GM11168 (cell line): ENCODE results near the gene EGFL6.

Source experiments
- in situ Hi-C: fragments of 300-500 bp; cut with MboI; formaldehyde crosslinking; loops from one replicate; pipeline ENCODE4 v1.12.0; 2022; ENCODE audit warnings: low sequenced_read_pairs; ENCODE audit not compliant: unreplicated experiment

The EGFL6 gene

GRCh38 chrX:13648336-13648735 lies 78.9 kb downstream of the EGFL6 start:
- in situ Hi-C loops, result loop anchor here (5.0 to 25.0 kb wide), 2 partner anchors 141 to 736 kb away; partner anchors contain the start of gene TLR8

GRCh38 chrX:13649838-13650237 lies 80.4 kb downstream of the EGFL6 start:
- in situ Hi-C loops, result loop anchor here (5.0 to 25.0 kb wide), 2 partner anchors 143 to 738 kb away; partner anchors contain the start of gene TLR8

- in situ Hi-C loops, result no loop called here
Observed at GRCh38 chrX:13650318-13650717, 80.9 kb downstream of the EGFL6 start.

GRCh38 chrX:13651150-13651549 lies 81.7 kb downstream of the EGFL6 start:
- in situ Hi-C loops, result no loop called here

DNA sequence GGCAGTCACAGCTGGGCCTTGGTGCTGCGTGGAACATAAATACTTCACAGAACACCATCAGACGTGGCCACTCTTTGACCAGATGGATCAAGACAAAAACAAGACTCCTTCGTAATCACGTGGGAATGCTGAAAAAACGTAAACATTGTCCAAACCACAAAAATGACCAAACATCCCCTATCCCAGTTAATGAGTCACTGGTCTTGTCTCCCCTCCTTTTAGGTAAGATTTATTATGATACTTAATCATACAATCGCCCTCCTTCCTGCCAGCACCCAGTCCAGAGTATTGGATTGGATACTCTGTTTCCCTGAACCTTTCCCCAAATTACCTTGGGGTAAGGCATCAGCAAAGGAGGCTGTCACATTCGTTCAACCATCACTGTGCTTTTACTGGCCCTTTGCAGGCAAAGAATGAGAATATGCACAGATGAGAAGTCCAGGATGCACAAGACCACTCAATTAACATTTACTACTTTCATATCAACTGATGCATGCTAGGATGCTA lies 82.9 kb downstream of the EGFL6 start:
- in situ Hi-C loops, result no loop called here

GRCh38 chrX:13652850-13653693 lies 83.7 kb downstream of the EGFL6 start, which contains the start of gene TCEANC:
Gene TCEANC, plus strand, starts transcription at chrX:13653141. Its CDS starts 9,368 bp downstream, at chrX:13662509.
- in situ Hi-C loops, result no loop called here

- in situ Hi-C loops, result no loop called here
Observed at GRCh38 chrX:13654116-13654515, 84.7 kb downstream of the EGFL6 start.

- in situ Hi-C loops, result loop anchor here (5.0 kb wide), 1 partner anchor 92 kb away; no protein-coding TSS in a partner anchor
Observed at GRCh38 chrX:13655674-13656073, 86.3 kb downstream of the EGFL6 start.

- in situ Hi-C loops, result loop anchor here (5.0 kb wide), 1 partner anchor 89 kb away; no protein-coding TSS in a partner anchor
Observed at GRCh38 chrX:13658602-13659001, 89.2 kb downstream of the EGFL6 start.

- in situ Hi-C loops, result loop anchor here (5.0 kb wide), 1 partner anchor 88 kb away; no protein-coding TSS in a partner anchor
Observed at GRCh38 chrX:13659063-13659462, 89.7 kb downstream of the EGFL6 start.

DNA sequence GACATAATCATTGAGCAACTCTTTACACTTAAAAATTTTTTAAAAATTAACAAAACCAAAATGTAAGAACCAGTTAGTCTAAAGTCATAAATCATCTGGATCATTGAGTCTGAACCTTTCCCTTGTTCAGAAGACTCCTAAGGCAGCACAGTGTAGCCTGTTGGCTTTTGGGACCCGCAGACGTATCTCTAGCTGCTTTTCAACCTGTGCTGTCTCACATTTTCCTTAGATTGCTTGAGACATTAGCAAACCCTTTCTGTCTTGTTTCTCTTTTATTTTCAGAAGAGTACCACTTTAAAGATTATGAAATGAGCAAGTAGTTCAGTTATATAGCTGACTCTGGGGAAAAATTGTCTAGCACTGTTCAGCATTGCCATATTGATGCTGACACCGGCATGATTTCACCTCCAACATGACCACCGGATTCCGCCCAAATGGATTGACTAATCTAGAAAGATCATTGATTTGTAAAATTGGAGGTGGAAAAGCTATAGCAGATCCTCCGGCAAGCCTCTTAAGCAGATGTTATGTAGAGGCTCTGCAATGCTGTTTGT lies 92.4 kb downstream of the EGFL6 start:
- in situ Hi-C loops, result loop anchor here (10.0 kb wide), 1 partner anchor 373 kb away; no protein-coding TSS in a partner anchor

DNA sequence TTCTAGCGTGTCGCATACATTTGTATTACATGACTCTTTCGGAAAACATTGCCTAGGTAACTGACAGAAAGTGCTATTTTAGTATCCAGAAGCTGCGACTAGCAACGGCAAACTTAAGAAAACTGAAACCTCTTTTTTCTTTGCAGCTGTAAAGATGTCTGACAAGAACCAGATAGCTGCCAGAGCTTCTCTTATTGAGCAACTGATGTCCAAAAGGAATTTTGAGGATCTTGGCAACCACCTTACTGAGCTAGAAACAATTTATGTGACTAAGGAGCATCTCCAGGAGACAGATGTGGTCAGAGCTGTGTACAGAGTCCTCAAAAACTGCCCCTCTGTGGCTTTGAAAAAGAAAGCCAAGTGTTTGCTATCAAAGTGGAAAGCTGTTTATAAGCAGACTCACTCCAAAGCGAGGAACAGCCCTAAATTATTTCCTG lies 93.0 kb downstream of the EGFL6 start:
- in situ Hi-C loops, result loop anchor here (10.0 kb wide), 1 partner anchor 372 kb away; no protein-coding TSS in a partner anchor

- in situ Hi-C loops, result loop anchor here (10.0 kb wide), 1 partner anchor 371 kb away; no protein-coding TSS in a partner anchor
Observed at GRCh38 chrX:13664020-13664419, 94.6 kb downstream of the EGFL6 start.

DNA sequence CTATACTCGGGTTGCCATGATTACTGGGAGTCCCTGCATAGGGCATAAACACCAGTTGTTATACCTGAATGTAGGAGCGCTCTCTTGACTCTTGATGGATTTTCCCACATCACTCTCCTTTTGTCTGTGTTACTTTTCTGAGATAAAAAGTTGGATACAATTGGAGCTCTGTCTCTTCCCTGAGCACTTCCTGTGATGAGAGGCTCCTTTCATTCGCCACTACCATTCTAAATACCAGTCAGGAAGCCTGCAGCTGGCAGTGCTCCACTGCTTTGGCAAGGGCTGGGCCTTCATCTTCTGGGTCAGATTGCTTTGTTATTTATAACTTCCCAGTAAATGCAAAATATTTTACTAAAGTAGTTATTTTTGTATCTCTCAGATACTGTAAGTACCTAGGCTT lies 97.4 kb downstream of the EGFL6 start:
- in situ Hi-C loops, result loop anchor here (10.0 kb wide), 1 partner anchor 368 kb away; no protein-coding TSS in a partner anchor

DNA sequence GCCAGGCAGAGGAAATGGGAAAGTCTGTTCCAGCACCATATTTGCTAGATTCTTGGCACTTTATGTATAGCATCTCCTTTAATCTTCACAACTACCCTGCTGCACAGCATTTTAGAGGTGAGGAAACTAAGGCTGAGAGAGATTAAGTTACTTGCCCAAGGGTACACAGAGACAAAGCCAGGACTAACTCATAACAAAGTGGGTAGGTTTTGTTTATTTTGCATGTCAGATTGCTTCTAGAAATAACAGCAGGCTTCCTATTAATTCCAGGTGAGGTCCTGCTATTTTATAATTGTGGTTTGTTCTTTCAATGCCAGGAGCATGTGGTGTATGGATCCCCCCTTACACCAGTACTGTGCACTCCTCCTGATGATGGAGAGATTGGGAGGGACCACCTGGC lies 98.5 kb downstream of the EGFL6 start:
- in situ Hi-C loops, result loop anchor here (10.0 kb wide), 1 partner anchor 367 kb away; no protein-coding TSS in a partner anchor

DNA sequence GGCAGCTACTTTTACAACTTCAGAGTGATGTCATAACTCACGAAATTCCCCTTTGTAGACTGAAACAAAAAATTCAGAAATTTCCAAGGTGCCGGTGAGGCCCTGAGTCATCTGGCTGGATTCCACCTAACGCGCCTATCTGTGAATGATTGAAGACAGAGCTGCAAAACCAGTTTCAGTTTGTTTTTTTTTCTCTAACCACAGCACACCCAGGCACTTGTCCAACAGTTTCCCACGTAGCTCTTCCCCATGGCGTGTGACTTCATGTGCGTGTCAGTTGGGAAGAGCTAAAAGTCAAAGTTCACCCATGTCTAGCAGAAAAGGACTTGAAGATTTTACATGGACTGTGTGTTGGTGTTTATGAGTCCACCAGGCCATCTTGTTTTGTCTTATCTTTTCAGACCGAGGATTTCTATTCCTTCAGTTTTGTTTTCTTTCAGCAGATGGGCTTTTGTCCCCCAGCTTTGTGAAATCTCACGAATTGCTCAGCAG lies 99.9 kb downstream of the EGFL6 start:
- in situ Hi-C loops, result loop anchor here (10.0 kb wide), 1 partner anchor 366 kb away; no protein-coding TSS in a partner anchor

DNA sequence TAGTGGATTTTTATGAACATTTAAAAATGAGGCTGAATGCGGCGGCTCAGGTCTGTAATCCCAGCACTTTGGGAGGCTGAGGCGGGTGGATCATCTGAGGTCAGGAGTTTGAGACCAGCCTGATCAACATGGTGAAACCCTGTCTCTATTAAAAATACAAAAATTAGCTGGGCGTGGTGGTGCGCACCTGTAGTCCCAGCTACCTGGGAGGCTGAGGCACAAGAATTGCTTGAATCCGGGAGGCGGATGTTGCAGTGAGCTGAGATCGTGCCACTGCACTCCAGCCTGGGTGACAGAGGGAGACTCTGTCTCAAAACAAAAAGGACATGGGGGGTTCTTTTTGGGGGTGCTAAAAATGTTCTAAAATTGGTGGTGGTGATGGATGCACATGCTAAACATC lies 100.4 kb downstream of the EGFL6 start:
- in situ Hi-C loops, result loop anchor here (10.0 kb wide), 1 partner anchor 365 kb away; no protein-coding TSS in a partner anchor

DNA sequence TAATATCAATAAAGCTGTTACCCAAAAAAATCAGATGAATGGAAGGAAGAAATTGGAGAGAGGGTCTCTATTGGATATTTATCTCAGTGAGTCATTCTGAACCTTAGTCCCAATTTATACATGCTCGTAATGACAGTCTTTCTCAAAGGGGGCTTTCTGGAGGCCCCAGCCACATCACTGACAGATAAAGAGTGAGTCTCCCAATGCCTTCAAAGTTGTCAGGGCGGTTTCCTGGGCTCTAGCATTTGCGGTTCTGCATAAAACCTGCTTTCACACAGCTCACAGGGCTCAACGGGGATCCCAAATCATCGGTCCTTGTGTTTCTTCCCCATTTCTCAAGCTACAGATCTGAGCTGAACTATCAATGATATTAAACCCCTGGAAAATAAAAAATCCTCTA lies 100.8 kb downstream of the EGFL6 start:
- in situ Hi-C loops, result no loop called here

DNA sequence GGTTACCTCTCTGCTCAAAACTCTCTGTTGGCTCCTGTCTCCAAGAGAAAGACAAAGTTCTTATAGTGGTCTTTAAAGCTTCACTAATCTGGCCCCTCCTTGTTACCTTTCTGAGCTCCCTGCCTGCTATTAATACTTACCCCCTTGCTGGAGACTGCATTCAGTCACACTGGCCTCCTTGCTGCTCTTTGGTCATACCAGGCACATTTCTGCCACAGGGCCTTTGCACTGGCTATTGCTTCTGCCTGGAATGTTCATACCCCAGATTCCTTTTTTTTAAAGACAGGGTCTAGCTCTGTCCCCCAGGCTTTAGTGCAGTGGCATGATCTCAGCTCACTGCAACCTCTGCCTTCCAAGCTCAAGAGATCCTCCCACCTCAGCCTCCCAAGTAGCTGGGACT lies 103.6 kb downstream of the EGFL6 start:
- in situ Hi-C loops, result no loop called here

DNA sequence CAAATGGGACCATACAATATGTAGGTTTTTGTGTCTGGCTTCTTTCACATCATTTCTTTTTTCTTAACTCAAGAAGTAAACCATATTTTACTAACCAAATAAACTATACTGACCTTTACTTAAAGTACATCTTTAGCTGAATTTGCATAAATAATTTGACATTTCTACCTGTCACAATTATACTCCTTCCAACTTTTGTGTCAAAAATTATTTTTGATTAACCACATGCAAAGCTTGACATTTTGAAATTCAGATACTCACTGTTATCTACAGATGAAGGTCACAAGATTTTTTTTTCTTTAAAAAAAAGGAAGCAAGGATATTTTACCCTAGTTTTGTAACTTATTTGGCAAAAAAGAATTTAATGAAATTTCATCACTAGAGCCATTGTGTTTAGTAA lies 107.5 kb downstream of the EGFL6 start:
- in situ Hi-C loops, result no loop called here
